ENCODE measurements around the gene PSMC1. TPM values are rescaled to one million over a fixed set of nuclear protein-coding genes. Genes with fewer than 3 reads are reported as not detected.

PSMC1 gene
- total RNA-seq, 6 experiments from 2014 or later: 135 to 154 (median 150) TPM

DNA sequence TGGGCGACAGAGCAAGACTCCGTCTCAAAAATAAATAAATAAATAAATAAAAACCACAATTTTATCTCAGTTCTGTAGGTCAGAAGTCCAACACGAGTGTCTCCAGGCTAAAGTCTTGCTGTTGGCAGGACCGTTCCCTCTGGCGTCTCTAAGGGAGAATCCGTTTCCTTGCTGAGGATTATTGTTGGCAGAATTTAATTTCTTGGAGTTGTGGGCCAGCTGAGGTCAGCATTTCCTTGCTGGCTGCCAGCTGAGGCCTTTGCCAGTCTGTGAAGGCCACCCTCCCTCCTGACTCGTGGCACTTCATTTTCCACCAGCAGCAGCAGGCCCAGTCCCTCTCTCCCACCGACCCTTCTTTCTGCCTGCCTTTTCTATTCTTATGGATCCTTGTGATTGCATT lies 17.2 kb downstream of the PSMC1 start:
- TF ChIP-seq, protein P1, sequence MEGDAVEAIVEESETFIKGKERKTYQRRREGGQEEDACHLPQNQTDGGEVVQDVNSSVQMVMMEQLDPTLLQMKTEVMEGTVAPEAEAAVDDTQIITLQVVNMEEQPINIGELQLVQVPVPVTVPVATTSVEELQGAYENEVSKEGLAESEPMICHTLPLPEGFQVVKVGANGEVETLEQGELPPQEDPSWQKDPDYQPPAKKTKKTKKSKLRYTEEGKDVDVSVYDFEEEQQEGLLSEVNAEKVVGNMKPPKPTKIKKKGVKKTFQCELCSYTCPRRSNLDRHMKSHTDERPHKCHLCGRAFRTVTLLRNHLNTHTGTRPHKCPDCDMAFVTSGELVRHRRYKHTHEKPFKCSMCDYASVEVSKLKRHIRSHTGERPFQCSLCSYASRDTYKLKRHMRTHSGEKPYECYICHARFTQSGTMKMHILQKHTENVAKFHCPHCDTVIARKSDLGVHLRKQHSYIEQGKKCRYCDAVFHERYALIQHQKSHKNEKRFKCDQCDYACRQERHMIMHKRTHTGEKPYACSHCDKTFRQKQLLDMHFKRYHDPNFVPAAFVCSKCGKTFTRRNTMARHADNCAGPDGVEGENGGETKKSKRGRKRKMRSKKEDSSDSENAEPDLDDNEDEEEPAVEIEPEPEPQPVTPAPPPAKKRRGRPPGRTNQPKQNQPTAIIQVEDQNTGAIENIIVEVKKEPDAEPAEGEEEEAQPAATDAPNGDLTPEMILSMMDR (IDR thresholded peaks at IDR 0.05): no peak
- peaks cover 34% of the 10 kb centered on the region for H3K36me3 Mint-ChIP-seq (ENCODE audit: low read depth)
- H3K27me3 Mint-ChIP-seq (ENCODE audit: insufficient read depth): peaks cover 2% of the 10 kb centered on the region
- no peak overlapping the region for H3K4me3 Mint-ChIP-seq
- no peak for DNase-seq
- no peaks in the 10 kb centered on the region for H3K9me3 Mint-ChIP-seq
- H3K27ac Mint-ChIP-seq: peak overlapping the region; percentile 77; the same call in 1 of the 2 replicates
- H3K4me1 Mint-ChIP-seq (ENCODE audit: low read depth): peaks cover 25% of the 10 kb centered on the region

DNA sequence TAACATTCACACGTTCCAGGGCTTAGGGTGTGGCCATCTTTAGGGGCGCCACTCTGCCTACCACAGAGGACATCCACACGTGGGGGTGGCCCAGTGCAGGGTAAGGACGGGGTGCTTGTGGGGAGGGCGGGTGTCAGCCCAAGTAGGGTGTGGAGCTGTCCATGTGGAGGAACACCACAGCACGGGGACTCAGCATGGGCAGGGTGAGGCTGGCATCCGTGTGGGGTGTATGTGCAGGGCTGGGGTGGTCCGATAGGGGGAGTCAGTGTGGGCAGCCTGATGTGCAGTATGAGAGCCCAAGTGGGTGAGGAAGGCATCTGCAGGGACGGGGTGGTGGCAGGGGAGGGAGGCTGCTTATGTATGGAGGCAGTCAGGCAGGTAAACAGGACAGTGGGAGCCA lies 17.7 kb downstream of the PSMC1 start:
- Mint-ChIP-seq H3K27ac (peak overlapping the region; percentile 77), H3K4me1 (ENCODE audit: low read depth) (peaks cover 25% of the 10 kb centered on the region), H3K27me3 (ENCODE audit: insufficient read depth) (peaks cover 2% of the 10 kb centered on the region), H3K4me3 (no peak overlapping the region), H3K9me3 (no peaks in the 10 kb centered on the region), H3K36me3 (ENCODE audit: low read depth) (peaks cover 30% of the 10 kb centered on the region)
- DNase-seq: no peak
- TF ChIP-seq, protein P1 (IDR thresholded peaks at IDR 0.05): no peak

DNA sequence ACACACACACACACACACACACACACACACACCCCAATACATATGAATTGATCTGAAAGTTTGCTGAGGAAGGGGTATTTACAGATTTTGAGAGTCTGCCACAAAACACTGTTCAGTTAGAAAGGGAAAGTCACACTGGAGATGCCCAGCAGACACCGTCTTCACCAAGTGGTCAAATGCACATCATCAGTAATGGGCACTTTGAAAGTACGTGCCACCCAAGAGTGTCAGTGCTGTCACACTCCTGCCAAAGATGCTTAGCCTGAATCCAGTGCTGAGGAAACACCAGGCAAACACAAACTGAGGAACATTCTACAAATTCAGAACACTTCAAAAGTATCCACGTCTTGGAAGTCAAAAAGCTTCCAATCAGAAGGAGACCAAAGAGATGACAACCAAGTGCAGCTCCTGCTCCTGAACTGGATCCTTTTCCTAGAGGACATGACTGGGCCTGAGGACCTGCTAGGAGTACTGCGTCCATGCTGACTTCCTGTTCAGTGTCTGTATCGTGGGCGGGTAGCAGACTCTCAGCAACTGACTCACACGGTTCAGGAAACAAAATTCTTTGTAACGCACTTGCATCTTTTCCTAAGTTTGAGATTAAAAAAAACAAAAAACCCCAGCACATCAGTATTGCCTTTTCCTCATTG lies 18.6 kb downstream of the PSMC1 start:
- peaks cover 25% of the 10 kb centered on the region for H3K4me1 Mint-ChIP-seq (ENCODE audit: low read depth)
- no peak overlapping the region for H3K4me3 Mint-ChIP-seq
- peaks cover 2% of the 10 kb centered on the region for H3K27me3 Mint-ChIP-seq (ENCODE audit: insufficient read depth)
- DNase-seq: peak; percentile 37
- peak overlapping the region; percentile 77 for H3K27ac Mint-ChIP-seq
- TF ChIP-seq, protein P1 (IDR thresholded peaks at IDR 0.05): no peak
- H3K36me3 Mint-ChIP-seq (ENCODE audit: low read depth): peaks cover 22% of the 10 kb centered on the region
- H3K9me3 Mint-ChIP-seq: no peaks in the 10 kb centered on the region

DNA sequence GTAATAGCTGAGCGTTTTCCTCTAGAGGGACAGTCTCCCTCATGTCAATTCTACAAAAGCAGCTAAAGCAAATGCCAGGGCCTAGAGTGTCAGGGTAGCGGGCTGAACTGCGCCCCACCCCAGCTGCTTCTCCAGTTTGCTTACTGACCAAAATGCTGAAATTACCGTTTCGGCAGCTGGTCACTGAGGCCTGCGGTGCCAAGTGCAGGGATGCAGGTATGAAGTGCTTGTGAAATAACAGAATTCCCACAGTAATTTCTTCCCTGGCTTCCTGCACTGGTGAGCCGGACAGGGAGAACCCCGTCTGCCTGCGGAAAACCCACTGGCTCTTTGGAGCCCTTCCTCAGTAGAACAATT lies 19.1 kb downstream of the PSMC1 start:
- Mint-ChIP-seq H3K4me1 (ENCODE audit: low read depth) (peaks cover 27% of the 10 kb centered on the region), H3K27me3 (ENCODE audit: insufficient read depth) (peaks cover 2% of the 10 kb centered on the region), H3K9me3 (no peaks in the 10 kb centered on the region), H3K36me3 (ENCODE audit: low read depth) (peaks cover 17% of the 10 kb centered on the region), H3K4me3 (no peak overlapping the region), H3K27ac (peak overlapping the region; percentile 77)
- TF ChIP-seq, protein P1 (IDR thresholded peaks at IDR 0.05): no peak
- no peak for DNase-seq

DNA sequence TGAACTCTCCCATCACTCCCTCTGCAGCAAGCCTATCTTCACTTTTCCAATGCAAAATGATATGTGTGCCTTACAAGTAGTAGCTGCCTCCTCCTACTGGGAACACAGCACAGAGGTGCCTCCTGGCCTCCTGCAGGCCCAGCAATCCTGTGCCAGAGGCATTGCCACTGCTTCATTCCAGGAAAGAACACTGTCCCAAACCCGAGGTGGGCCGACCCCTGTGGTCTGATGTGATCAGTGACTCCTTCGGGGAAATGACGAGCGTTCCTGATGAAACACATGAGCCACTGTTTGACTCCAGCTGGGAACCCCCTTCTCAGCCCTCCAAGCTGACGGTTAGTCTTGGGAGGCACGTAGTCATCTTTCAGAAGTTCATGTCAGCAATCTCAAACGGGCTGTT lies 19.5 kb downstream of the PSMC1 start:
- H3K27ac Mint-ChIP-seq: peak overlapping the region; percentile 43; the same call in 1 of the 2 replicates

More for the DNA sequence above, 19.5 kb downstream of the PSMC1 start:
- Mint-ChIP-seq H3K4me1 (ENCODE audit: low read depth) (peaks cover 31% of the 10 kb centered on the region), H3K9me3 (no peaks in the 10 kb centered on the region), H3K27me3 (ENCODE audit: insufficient read depth) (peaks cover 2% of the 10 kb centered on the region), H3K36me3 (ENCODE audit: low read depth) (peaks cover 16% of the 10 kb centered on the region), H3K4me3 (no peak overlapping the region)
- TF ChIP-seq, protein P1 (IDR thresholded peaks at IDR 0.05): no peak
- DNase-seq: no peak
